Ureter (tissue), 1 donor: ENCODE data around the gene MEMO1. TPM values are rescaled to one million over a fixed set of nuclear protein-coding genes. Genes with fewer than 3 reads are reported as not detected.
"Not testable (repeated sequence)": the region's sequence is repeated elsewhere in the genome, so short reads cannot be mapped to it uniquely, and the experiment has no call there.

Experiments
- DNase-seq: peaks from one replicate; pipeline ENCODE4 v3.0.0-alpha.2; 2020; ENCODE audit warnings: low spot score
- total RNA-seq: library from RNA; stranded (reverse); gene quantifications from one replicate; pipeline ENCODE4 v1.2.4, GENCODE V29; 2023
- donor health status: DM: yes; HTN: yes; CAD: no.

Gene MEMO1
- total RNA-seq, 1 donor from 2014 or later: 58.0 TPM

GRCh38 chr2:31957354-31958139 is 53.3 kb downstream of the MEMO1 start:
- no peak for DNase-seq

GRCh38 chr2:31956934-31957333 is 53.9 kb downstream of the MEMO1 start:
- not testable (repeated sequence) for DNase-seq

GRCh38 chr2:31956312-31956711 is 54.5 kb downstream of the MEMO1 start:
- DNase-seq: no peak

- DNase-seq: not testable (repeated sequence)
Measured at GRCh38 chr2:31953095-31953494, 57.7 kb downstream of the MEMO1 start.

- DNase-seq: no peak
Measured at GRCh38 chr2:31950946-31951562, 59.8 kb downstream of the MEMO1 start.

GRCh38 chr2:31947871-31948270 is 62.9 kb downstream of the MEMO1 start:
- DNase-seq: no peak

- no peak for DNase-seq
Measured at GRCh38 chr2:31946838-31947237, 64.0 kb downstream of the MEMO1 start.

GRCh38 chr2:31945572-31945935 is 65.3 kb downstream of the MEMO1 start:
- no peak for DNase-seq

- no peak for DNase-seq
Measured at GRCh38 chr2:31944828-31945571, 65.8 kb downstream of the MEMO1 start.

GRCh38 chr2:31943636-31944225 is 67.1 kb downstream of the MEMO1 start:
- DNase-seq: no peak

GRCh38 chr2:31940920-31941319 is 69.9 kb downstream of the MEMO1 start:
- DNase-seq: no peak

GRCh38 chr2:31937741-31938140 is 73.1 kb downstream of the MEMO1 start:
- DNase-seq: no peak

GRCh38 chr2:31935370-31935769 is 75.4 kb downstream of the MEMO1 start:
- DNase-seq: no peak

- no peak for DNase-seq
Measured at GRCh38 chr2:31933066-31933465, 77.7 kb downstream of the MEMO1 start.

- DNase-seq: no peak
Measured at GRCh38 chr2:31932589-31932988, 78.2 kb downstream of the MEMO1 start.

- no peak for DNase-seq
Measured at GRCh38 chr2:31931916-31932315, 78.9 kb downstream of the MEMO1 start.

GRCh38 chr2:31925517-31925916 is 85.3 kb downstream of the MEMO1 start:
- DNase-seq: no peak

- DNase-seq: no peak
Measured at GRCh38 chr2:31923662-31924061, 87.1 kb downstream of the MEMO1 start.

GRCh38 chr2:31922542-31923408 is 88.0 kb downstream of the MEMO1 start:
- DNase-seq: no peak

- no peak for DNase-seq
Measured at GRCh38 chr2:31920962-31921361, 89.8 kb downstream of the MEMO1 start.

- DNase-seq: no peak
Measured at GRCh38 chr2:31919499-31919898, 91.3 kb downstream of the MEMO1 start.
